GM21737 (cell line): ENCODE results near the gene HSPA4L.

Experiments used
- ATAC-seq: cut with Tn5 transposase; IDR thresholded peaks from one replicate; pipeline ENCODE4 v1.9.1; 2021; ENCODE audit warnings: mild to moderate bottlenecking, moderate library complexity; ENCODE audit not compliant: unreplicated experiment

Gene HSPA4L

DNA sequence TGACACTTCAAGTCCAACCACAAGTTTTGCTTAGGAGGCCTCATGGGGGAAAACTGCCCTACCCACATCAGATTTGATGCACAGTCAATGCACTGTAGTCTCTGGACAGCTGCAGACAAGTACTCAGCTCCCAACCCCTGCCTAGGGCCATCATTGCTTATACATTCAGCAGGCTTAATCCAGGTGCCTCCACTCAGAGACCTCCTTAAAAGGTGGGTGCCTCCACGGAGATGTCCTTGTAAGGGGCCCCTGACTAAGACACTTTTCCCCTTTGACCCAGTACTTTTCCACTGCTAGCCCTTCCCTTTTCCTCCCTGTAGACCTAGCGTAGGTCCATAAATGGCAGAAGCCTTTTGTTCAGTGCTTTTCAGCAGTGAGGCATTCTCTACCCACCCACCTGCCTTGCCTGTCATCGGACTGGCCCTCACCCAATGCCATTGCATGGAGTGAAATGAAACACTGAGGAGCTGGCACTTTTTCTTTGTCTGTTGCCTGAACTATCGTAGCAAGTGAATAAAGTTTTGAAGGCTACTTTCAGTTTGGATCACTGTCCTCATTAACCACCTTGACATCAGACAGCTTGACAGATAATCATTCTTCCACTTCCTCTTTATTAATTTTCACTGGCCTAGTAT is 74.8 kb downstream of the HSPA4L start:
- peak; percentile 76 for ATAC-seq

DNA sequence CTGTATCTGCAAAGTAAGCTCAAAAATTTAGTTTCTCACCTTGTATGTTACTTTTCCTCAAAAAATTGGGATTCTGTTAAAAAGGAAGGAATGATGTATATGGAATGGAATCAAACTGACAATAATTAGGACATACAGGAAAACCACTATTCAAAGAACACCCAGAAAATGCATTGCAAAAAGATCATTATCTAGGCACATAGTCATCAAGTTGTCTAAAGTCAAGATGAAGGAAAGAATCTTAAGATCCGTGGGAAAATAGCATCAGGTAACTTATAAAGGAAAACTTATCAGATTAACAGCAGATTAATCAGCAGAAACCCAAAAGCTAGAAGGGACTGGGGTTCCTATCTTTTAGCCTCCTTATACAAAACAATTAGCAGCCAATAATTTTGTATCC is 75.5 kb downstream of the HSPA4L start:
- ATAC-seq, result no peak

DNA sequence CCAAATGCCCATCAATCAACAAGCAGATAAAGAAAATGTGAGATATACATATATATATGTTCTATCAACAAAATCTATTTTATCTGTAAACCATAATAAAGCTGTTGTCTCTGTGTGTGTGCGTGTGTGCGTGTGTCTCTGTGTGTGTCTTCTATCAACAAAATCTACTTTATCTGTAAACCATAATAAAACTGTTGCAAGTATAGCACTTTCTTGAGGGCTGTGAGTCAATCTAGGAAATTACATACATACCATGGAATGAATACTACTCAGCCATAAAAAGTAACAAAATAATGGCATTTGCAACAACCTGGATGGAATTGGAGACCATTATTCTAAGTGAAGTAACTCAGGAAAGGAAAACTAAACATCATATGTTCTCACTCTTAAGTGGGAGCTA is 86.1 kb downstream of the HSPA4L start:
- no peak for ATAC-seq

DNA sequence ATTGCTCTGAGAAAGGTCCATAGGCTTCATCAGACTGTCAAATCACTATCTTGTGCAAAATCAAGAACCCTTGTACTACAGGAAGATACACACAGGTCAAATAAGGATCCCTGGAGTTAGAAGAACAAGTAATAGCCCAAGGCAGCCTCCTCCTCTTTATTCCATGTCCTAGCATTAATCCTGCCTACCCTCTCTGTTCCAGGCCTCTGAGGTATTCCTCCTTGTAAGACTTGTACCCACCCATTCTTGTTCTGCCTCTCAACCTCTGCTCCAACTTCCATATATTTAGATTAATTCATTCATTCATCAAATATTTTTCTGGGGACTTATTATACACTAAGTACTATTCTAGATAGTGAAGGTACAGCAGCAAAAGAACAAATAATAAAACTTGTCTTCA is 88.2 kb downstream of the HSPA4L start:
- ATAC-seq, result no peak

DNA sequence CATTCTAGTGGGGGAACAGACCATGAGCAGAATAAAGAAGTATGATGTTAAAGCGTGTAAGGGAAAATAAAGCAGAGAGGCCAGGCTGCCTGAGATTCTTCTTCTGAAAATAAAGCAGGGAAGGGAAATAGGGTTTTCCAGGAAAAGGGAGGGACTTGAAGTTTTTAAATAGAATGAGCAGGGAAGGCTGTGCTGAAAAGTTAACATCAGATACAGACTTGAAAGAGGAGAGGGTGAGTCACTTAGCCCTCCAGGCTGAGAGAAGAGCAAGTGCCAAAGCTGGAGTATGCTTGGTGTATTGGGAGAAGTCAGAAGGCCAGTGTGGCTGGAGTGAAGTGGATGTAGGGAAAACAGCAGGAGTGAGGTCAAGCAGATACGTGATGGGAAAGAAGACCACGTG is 88.6 kb downstream of the HSPA4L start:
- ATAC-seq, result no peak

DNA sequence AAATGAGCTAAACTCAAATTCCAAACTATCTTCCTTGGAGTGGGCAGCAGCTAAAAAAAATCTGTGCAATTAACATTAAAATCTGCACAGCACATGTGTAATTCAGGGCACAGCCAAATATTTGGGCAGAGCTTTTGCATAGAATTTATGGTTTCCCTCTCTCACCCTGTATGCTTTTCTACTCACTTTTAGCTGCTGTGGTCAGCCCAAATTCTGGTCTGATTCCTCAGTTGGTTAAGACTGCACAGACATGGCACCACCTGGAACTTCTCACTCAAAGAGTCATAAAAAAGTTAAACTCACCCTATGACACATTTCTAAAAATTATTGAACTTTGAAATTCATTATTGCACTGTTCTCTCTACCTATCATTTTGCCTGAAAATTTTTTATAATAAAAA is 93.7 kb downstream of the HSPA4L start:
- ATAC-seq, result no peak

DNA sequence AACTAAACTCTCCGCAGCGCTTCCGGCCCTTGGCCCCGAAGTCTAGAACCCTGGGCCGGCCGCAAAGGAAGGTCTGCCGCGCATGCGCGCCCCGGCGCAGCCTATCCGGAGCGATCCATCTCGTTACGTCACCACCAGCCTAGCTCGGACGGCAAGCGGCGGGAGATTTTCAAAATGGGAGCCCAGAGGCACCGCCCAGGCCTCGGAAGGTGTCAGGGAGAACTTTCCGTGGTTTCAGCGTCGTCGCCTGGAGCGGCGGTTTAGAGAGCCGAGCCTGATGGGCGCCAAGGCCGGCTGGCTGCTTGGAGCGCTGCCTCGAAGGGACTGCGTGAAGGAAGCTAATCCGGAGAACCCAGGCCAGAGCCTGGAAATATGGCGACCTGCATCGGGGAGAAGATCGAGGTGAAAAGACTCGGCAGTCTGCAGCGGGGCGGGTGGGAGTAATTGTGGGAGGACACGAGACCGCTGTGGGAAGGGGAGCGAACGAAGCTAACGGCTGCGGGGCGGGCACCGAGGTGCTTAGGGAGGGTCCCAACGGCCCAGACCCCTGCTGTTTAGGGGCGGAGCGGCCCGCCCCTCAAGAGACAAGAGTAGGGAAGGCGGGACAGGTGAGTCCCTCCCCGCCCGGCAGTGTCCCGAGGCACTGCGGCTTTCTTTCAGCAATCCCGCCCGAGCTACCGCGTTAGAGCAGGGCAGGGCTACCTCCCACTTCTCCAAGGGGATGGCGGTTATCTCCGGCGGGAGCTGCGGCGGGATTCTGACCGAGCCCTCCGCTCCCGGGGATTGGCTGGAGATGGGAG is 98.8 kb downstream of the HSPA4L start, which contains the start of gene PLK4:
Gene PLK4, plus strand, starts transcription at position 131 of the 800 bp plus-strand sequence. Its CDS starts 242 bp downstream, at position 373.
- ATAC-seq, result peak; percentile 97

DNA sequence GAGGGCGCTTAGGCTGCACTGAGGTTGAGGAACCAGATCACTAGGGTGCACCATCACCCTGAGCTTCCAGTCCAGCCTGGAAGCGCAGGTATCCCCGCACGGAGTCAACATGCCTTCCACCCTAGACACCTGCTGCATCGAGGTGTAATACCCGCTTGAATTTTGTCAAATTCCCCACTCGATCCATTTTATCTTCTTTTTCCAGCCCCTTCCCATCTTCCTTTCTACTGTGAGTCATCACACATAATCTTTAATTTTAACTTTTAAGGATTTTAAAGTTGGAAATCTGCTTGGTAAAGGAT is 99.4 kb downstream of the HSPA4L start:
- ATAC-seq, result peak; percentile 32

DNA sequence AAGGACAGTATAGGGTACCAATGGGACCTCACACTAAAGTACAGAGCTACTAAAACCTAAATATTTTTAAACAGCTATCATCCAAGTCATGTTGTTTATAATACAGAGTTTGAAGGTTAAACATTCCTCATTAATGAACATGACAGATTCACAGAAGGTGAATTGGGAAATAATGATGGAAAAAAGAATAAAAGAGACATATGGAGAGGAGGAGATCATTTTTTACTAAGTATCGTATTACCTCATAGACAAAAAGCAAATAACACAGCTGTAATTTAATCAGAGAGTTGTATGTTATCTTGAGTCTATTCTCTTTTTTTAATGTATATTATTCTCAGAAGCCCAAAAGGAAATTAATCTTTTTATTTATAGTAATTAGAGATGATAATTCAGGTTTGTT is 106.4 kb downstream of the HSPA4L start:
- no peak for ATAC-seq

DNA sequence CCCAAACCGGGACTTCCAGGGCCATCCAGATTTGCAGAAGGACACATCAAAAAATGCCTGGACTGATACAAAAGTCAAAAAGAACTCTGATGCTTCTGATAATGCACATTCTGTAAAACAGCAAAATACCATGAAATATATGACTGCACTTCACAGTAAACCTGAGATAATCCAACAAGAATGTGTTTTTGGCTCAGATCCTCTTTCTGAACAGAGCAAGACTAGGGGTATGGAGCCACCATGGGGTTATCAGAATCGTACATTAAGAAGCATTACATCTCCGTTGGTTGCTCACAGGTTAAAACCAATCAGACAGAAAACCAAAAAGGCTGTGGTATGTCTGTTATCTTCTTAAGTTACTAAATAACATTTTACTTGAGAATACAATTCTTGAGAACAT is 107.8 kb downstream of the HSPA4L start:
- ATAC-seq, result no peak
